OCI-M1 (cell line): ENCODE results near the gene CTSE.

Source experiments
- DNase-seq: peaks from one replicate; lab custom pipeline; 2025; lab: John Stamatoyannopoulos, UW

CTSE gene

GRCh38 chr1:205991237-205991636 lies 32.5 kb downstream of the CTSE start:
- no peak for DNase-seq

GRCh38 chr1:205990226-205990625 lies 33.5 kb downstream of the CTSE start:
- DNase-seq: no peak

- no peak for DNase-seq
These were observed 33.9 kb downstream of the CTSE start for GRCh38 chr1:205989786-205990185.

- no peak for DNase-seq
These were observed 35.1 kb downstream of the CTSE start for GRCh38 chr1:205988585-205988995.

GRCh38 chr1:205986861-205987260 lies 36.8 kb downstream of the CTSE start:
- no peak for DNase-seq

- no peak for DNase-seq
These were observed 37.4 kb downstream of the CTSE start for GRCh38 chr1:205986292-205986691.

- DNase-seq: no peak
These were observed 38.2 kb downstream of the CTSE start for GRCh38 chr1:205985330-205986005.

GRCh38 chr1:205983925-205984725 lies 39.6 kb downstream of the CTSE start:
- peak; percentile 75 for DNase-seq

GRCh38 chr1:205981257-205981656 lies 42.4 kb downstream of the CTSE start:
- DNase-seq: no peak

- DNase-seq: no peak
These were observed 43.3 kb downstream of the CTSE start for GRCh38 chr1:205980237-205980870.

- no peak for DNase-seq
These were observed 44.4 kb downstream of the CTSE start for GRCh38 chr1:205979301-205979700.

GRCh38 chr1:205978676-205979075 lies 45.0 kb downstream of the CTSE start:
- DNase-seq: no peak

- DNase-seq: peak; percentile 88
These were observed 46.2 kb downstream of the CTSE start for GRCh38 chr1:205977402-205978014.

- DNase-seq: no peak
These were observed 46.8 kb downstream of the CTSE start for GRCh38 chr1:205976708-205977401.

- no peak for DNase-seq
These were observed 47.7 kb downstream of the CTSE start for GRCh38 chr1:205976036-205976435.

- DNase-seq: no peak
These were observed 48.2 kb downstream of the CTSE start for GRCh38 chr1:205975387-205975998.

- no peak for DNase-seq
These were observed 49.0 kb downstream of the CTSE start for GRCh38 chr1:205974712-205975111.

- DNase-seq: no peak
These were observed 50.1 kb downstream of the CTSE start for GRCh38 chr1:205973377-205974232.

GRCh38 chr1:205972491-205973168 lies 51.1 kb downstream of the CTSE start:
- no peak for DNase-seq

- no peak for DNase-seq
These were observed 51.6 kb downstream of the CTSE start for GRCh38 chr1:205972081-205972480.
